PC-9 (cell line): ENCODE measurements around the gene TSPY9. TPM values are rescaled to one million over a fixed set of nuclear protein-coding genes. Genes with fewer than 3 reads are reported as not detected.
"Not testable (repeated sequence)": the region's sequence is repeated elsewhere in the genome, so short reads cannot be mapped to it uniquely, and the experiment has no call there.

Source experiments
- Bru-seq: library from RNA; stranded (reverse); fragments of 400-500 nt; gene quantifications from one replicate; lab custom pipeline; 2021; lab: Mats Ljungman, UMichigan
- BruChase-seq, 2 experiments: library from RNA; stranded (reverse); fragments of 400-500 nt; gene quantifications; one replicate each; lab custom pipeline; 2021; lab: Mats Ljungman, UMichigan
- BruUV-seq: library from RNA; stranded (reverse); fragments of 400-500 nt; replicated peaks from 2 replicates; lab custom pipeline; 2021; lab: Mats Ljungman, UMichigan
- CTCF ChIA-PET: fragments of 300-600 bp; sonication (Branson Sonifier 250); formaldehyde crosslinking; loops from one replicate; lab custom pipeline; 2022; ENCODE audit warnings: antibody characterized with exemption; lab: Charles Lee
- POLR2A ChIA-PET: fragments of 300-600 bp; sonication (Branson Sonifier 250); formaldehyde crosslinking; loops from one replicate; lab custom pipeline; 2022; ENCODE audit warnings: antibody characterized with exemption; ENCODE audit not compliant: unreplicated experiment; lab: Charles Lee
- DNase-seq, 2 experiments: peaks; one replicate each; pipeline versions ENCODE4 v3.0.0 to v3.0.0-alpha.2; 2015 to 2022; ENCODE audit warnings: mixed read lengths in 1 of 2
- H2AFZ ChIP-seq: fragments of 200-600 bp; sonication (generic); 2 replicates; pipeline ENCODE4 v1.8.1; 2017; ENCODE audit warnings: antibody characterized with exemption
- H3F3A ChIP-seq: fragments of 200-600 bp; sonication (generic); 2 replicates; pipeline ENCODE4 v1.8.1; 2017; ENCODE audit warnings: antibody characterized with exemption, mild to moderate bottlenecking, low read depth; ENCODE audit not compliant: insufficient read depth
- H3K27ac ChIP-seq: fragments of 200-600 bp; sonication (generic); 2 replicates; pipeline ENCODE4 v1.6.1; 2016; ENCODE audit warnings: mixed run types
- H3K27me3 ChIP-seq: fragments of 200-600 bp; sonication (generic); 2 replicates; pipeline ENCODE4 v1.6.1; 2016; ENCODE audit warnings: low read depth, mixed run types; ENCODE audit not compliant: insufficient read depth
- H3K36me3 ChIP-seq: fragments of 200-600 bp; sonication (generic); 2 replicates; pipeline ENCODE4 v1.6.1; 2016; ENCODE audit warnings: low read depth, mixed run types
- H3K4me1 ChIP-seq: fragments of 200-600 bp; sonication (generic); replicated peaks from 2 replicates; pipeline ENCODE4 v1.6.1; 2016; ENCODE audit warnings: mixed run types; ENCODE audit not compliant: insufficient read depth
- H3K4me2 ChIP-seq: fragments of 200-600 bp; sonication (generic); 2 replicates; pipeline ENCODE4 v1.6.1; 2017; ENCODE audit warnings: mixed run types
- H3K4me3 ChIP-seq: fragments of 200-600 bp; sonication (generic); 2 replicates; pipeline ENCODE4 v1.6.1; 2016; ENCODE audit warnings: mixed run types
- H3K79me2 ChIP-seq: fragments of 200-600 bp; sonication (generic); 2 replicates; pipeline ENCODE4 v1.6.1; 2017; ENCODE audit warnings: low read depth, mixed run types
- H3K9me2 ChIP-seq: fragments of 200-600 bp; sonication (generic); 2 replicates; pipeline ENCODE4 v1.8.1; 2017; ENCODE audit warnings: mild to moderate bottlenecking; ENCODE audit not compliant: insufficient read depth
- H3K9me3 ChIP-seq: fragments of 200-600 bp; sonication (generic); 2 replicates; pipeline ENCODE4 v1.8.1; 2016; ENCODE audit warnings: low read depth; ENCODE audit not compliant: insufficient read depth
- H4K20me1 ChIP-seq: fragments of 200-600 bp; sonication (generic); 2 replicates; pipeline ENCODE4 v1.8.1; 2017; ENCODE audit not compliant: insufficient read depth
- intact Hi-C: fragments of 100-400 bp; cut with micrococcal nuclease; formaldehyde crosslinking; loops from one replicate; pipeline ENCODE4 v1.10.0; 2022; ENCODE audit not compliant: unreplicated experiment
- long read RNA-seq: library from polyadenylated mRNA; stranded (forward); transcript quantifications from one replicate; pipeline ENCODE4 v2.0.0, GENCODE V29; 2022
- total RNA-seq: library from RNA; stranded (reverse); gene quantifications from 2 replicates; pipeline ENCODE4 v1.2.3, GENCODE V29; 2021

Gene TSPY9
- total RNA-seq (not detected in 2 replicates), Bru-seq, nascent RNA (not detected), BruChase-seq, experiment 1, labeled RNA remaining after a 2-hour chase (not detected), BruChase-seq, experiment 2, labeled RNA remaining after a 6-hour chase (not detected)
- long read RNA-seq = 0 reads

GRCh38 chrY:9486967-9487366, at the start of gene TSPY9:
Gene TSPY9 (plus strand): TSS chrY:9487267. CDS start chrY:9487313, 46 bp downstream.
- H3K9me2 ChIP-seq, H4K20me1 ChIP-seq, CTCF ChIA-PET, BruUV-seq, POLR2A ChIA-PET, intact Hi-C loops, H3F3A ChIP-seq, H3K79me2 ChIP-seq, DNase-seq, H2AFZ ChIP-seq, H3K27me3 ChIP-seq, H3K4me2 ChIP-seq, H3K9me3 ChIP-seq, H3K4me1 ChIP-seq, H3K4me3 ChIP-seq, H3K27ac ChIP-seq, H3K36me3 ChIP-seq: not testable (repeated sequence)

GRCh38 chrY:9466655-9467054, 20.4 kb upstream of the TSPY9 start, which contains the start of gene TSPY1:
Gene TSPY1 (plus strand): TSS chrY:9466955. CDS start chrY:9467001, 46 bp downstream.
- H3K27me3 ChIP-seq, H3K4me3 ChIP-seq, H3K79me2 ChIP-seq, H2AFZ ChIP-seq, H3K4me1 ChIP-seq, POLR2A ChIA-PET, H3K9me3 ChIP-seq, H3K36me3 ChIP-seq, DNase-seq, H3K4me2 ChIP-seq, CTCF ChIA-PET, H4K20me1 ChIP-seq, H3K9me2 ChIP-seq, H3F3A ChIP-seq, H3K27ac ChIP-seq, BruUV-seq, intact Hi-C loops: not testable (repeated sequence)

GRCh38 chrY:9504396-9504795, 17.3 kb downstream of the TSPY9 start:
- H4K20me1 ChIP-seq, H3F3A ChIP-seq, H3K4me3 ChIP-seq, H3K27ac ChIP-seq, CTCF ChIA-PET, DNase-seq, H3K79me2 ChIP-seq, H3K27me3 ChIP-seq, intact Hi-C loops, H2AFZ ChIP-seq, H3K4me2 ChIP-seq, H3K4me1 ChIP-seq, H3K36me3 ChIP-seq, POLR2A ChIA-PET, H3K9me2 ChIP-seq, H3K9me3 ChIP-seq, BruUV-seq: not testable (repeated sequence)

- intact Hi-C loops, H3K4me3 ChIP-seq, H4K20me1 ChIP-seq, H3K79me2 ChIP-seq, H3K27me3 ChIP-seq, DNase-seq, H3K9me3 ChIP-seq, BruUV-seq, H3K27ac ChIP-seq, H3K4me2 ChIP-seq, H3K36me3 ChIP-seq, CTCF ChIA-PET, H3K4me1 ChIP-seq, H2AFZ ChIP-seq, H3F3A ChIP-seq, H3K9me2 ChIP-seq, POLR2A ChIA-PET: not testable (repeated sequence)
These were observed 29.2 kb downstream of the TSPY9 start for GRCh38 chrY:9516287-9516686.

- CTCF ChIA-PET = not testable (repeated sequence)
These were observed 40.5 kb downstream of the TSPY9 start, which contains the start of gene TSPY10 for GRCh38 chrY:9527580-9527979. Gene TSPY10 (plus strand): TSS chrY:9527880. CDS start chrY:9527926, 46 bp downstream.

More at GRCh38 chrY:9527580-9527979, 40.5 kb downstream of the TSPY9 start, which contains the start of gene TSPY10:
- H3K27me3 ChIP-seq, H3K36me3 ChIP-seq, H3K9me2 ChIP-seq, BruUV-seq, H3K4me2 ChIP-seq, H3K4me1 ChIP-seq, H3K4me3 ChIP-seq, POLR2A ChIA-PET, H3K79me2 ChIP-seq, H3F3A ChIP-seq, DNase-seq, H3K9me3 ChIP-seq, H4K20me1 ChIP-seq, H2AFZ ChIP-seq, intact Hi-C loops, H3K27ac ChIP-seq: not testable (repeated sequence)

Other genes starting within 250 kb of the TSPY9 start
- gene TSPY4, start 149.8 kb upstream of the TSPY9 start, total RNA-seq = not detected in 2 replicates
- gene TSPY8, start 129.5 kb upstream of the TSPY9 start, total RNA-seq = not detected in 2 replicates
- gene TSPY3, start 88.8 kb upstream of the TSPY9 start, total RNA-seq = not detected in 2 replicates
- not detected in 2 replicates for gene TSPY1, start 20.3 kb upstream of the TSPY9 start, total RNA-seq
- not detected in 2 replicates for gene TSPY10, start 40.6 kb downstream of the TSPY9 start, total RNA-seq